WERI-Rb-1 (cell line): ENCODE results near the gene KDM6A.
"Not testable (repeated sequence)": the region's sequence is repeated elsewhere in the genome, so short reads cannot be mapped to it uniquely, and the experiment has no call there.

ENCODE experiments used
- DNase-seq: peaks from one replicate; pipeline ENCODE4 v3.0.0-alpha.2; 2020
- H3K27ac ChIP-seq: fragments of 250-450 bp; sonication (Bioruptor Pico); 2 replicates; pipeline ENCODE4 v1.5.1; 2020; ENCODE audit warnings: mild to moderate bottlenecking, moderate library complexity
- H3K27me3 ChIP-seq: fragments of 250-450 bp; sonication (Bioruptor Pico); 2 replicates; pipeline ENCODE4 v1.5.1; 2021; ENCODE audit warnings: mild to moderate bottlenecking, low read depth, moderate library complexity; ENCODE audit not compliant: insufficient read depth, severe bottlenecking
- H3K36me3 ChIP-seq: fragments of 250-450 bp; sonication (Bioruptor Pico); 2 replicates; pipeline ENCODE4 v1.5.1; 2020; ENCODE audit warnings: mild to moderate bottlenecking, moderate library complexity
- H3K4me3 ChIP-seq: 2 replicates; pipeline ENCODE4 v1.5.1; 2011; ENCODE audit warnings: low read depth, mild to moderate bottlenecking, control low read depth, low read length
- H3K9me3 ChIP-seq: fragments of 250-450 bp; sonication (Bioruptor Pico); 2 replicates; pipeline ENCODE4 v1.5.1; 2021; ENCODE audit warnings: mild to moderate bottlenecking, moderate library complexity; ENCODE audit not compliant: severe bottlenecking
- TF ChIP-seq, protein P1 (sequence below): IDR thresholded peaks from 2 replicates; pipeline ENCODE4 v1.5.1; 2011; ENCODE audit warnings: low read depth, mild to moderate bottlenecking, control low read depth, inconsistent platforms, low read length

KDM6A gene

DNA sequence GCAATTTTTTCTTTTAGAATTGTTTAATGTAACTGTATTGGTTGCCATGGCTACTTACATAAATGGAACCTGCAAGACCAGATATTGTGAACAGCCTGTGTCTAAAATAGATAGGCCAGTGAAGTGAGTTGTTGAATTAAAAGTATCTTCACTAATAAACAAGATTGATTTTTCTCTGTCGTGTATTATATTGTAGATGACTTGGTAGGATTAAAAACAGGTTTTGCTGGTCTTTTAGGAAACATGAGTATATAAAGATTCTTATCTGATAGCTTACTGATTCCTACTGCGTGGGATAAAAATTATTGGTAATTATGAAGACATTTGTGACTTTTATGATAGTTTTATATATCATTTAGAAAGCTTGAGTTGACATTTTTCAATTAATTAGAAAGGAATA is 162.1 kb downstream of the KDM6A start:
- no peaks in the 10 kb centered on the region for H3K36me3 ChIP-seq
- no peaks in the 10 kb centered on the region for H3K9me3 ChIP-seq
- H3K27ac ChIP-seq, result no peak overlapping the region
- DNase-seq, result no peak
- H3K4me3 ChIP-seq, result no peak overlapping the region
- H3K27me3 ChIP-seq, result no peaks in the 10 kb centered on the region
- TF ChIP-seq, protein P1, sequence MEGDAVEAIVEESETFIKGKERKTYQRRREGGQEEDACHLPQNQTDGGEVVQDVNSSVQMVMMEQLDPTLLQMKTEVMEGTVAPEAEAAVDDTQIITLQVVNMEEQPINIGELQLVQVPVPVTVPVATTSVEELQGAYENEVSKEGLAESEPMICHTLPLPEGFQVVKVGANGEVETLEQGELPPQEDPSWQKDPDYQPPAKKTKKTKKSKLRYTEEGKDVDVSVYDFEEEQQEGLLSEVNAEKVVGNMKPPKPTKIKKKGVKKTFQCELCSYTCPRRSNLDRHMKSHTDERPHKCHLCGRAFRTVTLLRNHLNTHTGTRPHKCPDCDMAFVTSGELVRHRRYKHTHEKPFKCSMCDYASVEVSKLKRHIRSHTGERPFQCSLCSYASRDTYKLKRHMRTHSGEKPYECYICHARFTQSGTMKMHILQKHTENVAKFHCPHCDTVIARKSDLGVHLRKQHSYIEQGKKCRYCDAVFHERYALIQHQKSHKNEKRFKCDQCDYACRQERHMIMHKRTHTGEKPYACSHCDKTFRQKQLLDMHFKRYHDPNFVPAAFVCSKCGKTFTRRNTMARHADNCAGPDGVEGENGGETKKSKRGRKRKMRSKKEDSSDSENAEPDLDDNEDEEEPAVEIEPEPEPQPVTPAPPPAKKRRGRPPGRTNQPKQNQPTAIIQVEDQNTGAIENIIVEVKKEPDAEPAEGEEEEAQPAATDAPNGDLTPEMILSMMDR, result no peak

DNA sequence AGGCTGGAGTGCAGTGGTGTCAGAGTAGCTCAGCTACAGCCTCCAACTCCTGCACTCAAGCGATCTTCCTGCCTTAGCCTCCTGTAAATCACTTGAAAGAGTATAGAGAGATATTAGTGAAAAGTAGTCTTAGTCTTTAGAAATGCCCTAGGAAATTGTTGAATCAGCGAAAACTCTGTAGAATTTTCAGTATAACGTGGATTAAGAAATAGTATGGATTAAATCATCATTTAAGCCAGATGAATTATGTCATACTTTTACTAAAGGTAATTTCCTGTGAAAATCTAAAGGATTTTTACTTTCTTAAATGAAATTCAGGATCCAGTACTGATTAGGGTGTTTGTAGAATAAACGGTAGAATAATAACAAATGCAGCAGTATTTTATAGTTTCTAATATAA is 163.2 kb downstream of the KDM6A start:
- no peak overlapping the region for H3K27ac ChIP-seq
- TF ChIP-seq, protein P1, result no peak

DNA sequence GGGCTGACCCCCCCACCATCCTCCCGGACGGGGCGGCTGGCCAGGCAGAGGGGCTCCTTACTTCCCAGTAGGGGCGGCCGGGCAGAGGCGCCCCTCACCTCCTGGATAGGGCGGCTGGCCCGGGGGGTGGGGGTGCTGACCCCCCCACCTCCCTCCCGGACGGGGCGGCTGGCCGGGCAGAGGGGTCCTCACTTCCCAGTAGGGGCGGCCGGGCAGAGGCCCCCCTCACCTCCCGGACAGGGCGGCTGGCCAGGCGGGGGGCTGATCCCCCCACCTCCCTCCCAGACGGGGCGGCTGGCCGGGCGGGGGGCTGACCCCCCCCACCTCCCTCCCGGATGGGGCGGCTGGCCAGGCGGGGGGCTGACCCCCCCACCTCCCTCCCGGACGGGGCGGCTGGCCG is 167.1 kb downstream of the KDM6A start:
- not testable (repeated sequence) for H3K9me3 ChIP-seq, H3K4me3 ChIP-seq, DNase-seq, H3K36me3 ChIP-seq, H3K27me3 ChIP-seq, H3K27ac ChIP-seq

More for the DNA sequence above, 163.2 kb downstream of the KDM6A start:
- Histone ChIP-seq H3K4me3 (no peak overlapping the region), H3K9me3 (no peaks in the 10 kb centered on the region), H3K27me3 (no peaks in the 10 kb centered on the region), H3K36me3 (no peaks in the 10 kb centered on the region)
- no peak for DNase-seq

DNA sequence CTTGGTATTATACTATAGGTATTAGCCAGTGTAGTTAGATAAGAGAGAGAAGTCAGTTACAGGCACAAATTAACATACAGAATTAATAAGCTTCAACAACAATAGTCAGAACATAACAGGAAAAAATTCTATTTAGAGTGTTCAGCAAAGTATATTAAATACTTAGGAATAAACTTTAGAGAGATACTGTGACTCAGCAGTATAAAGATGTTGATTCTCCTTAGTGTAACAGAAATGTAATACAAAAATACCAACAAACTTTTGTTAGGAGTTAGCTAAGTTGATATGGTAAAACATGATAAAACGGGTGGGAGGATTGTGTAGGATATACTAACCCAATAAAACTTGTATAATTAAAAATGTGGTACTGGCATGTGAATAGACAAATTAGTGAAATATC is 173.4 kb downstream of the KDM6A start:
- TF ChIP-seq, protein P1, result no peak
- H3K27me3 ChIP-seq, result no peaks in the 10 kb centered on the region
- no peak overlapping the region for H3K4me3 ChIP-seq
- H3K27ac ChIP-seq, result no peak overlapping the region
- no peaks in the 10 kb centered on the region for H3K9me3 ChIP-seq
- no peaks in the 10 kb centered on the region for H3K36me3 ChIP-seq
- DNase-seq, result no peak

DNA sequence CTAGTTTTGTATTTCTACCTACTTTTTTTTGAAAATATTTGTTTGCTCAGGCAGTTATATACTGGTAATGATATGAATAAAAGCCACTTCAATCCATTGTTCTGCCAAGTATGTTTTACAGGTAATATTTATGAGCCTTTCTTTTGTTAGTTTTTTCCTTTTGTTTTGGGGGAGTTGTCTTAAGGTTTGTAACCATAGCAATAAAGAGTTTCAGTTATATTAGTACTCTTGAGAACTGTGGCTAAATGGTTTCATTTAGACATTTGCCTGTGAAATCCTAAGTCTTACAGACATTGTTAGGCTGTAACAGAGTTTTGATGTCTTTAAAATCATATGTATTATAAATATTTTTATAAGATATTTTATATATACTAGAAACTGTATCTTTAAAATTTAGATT is 177.6 kb downstream of the KDM6A start:
- TF ChIP-seq, protein P1, result no peak
- no peaks in the 10 kb centered on the region for H3K27me3 ChIP-seq

DNA sequence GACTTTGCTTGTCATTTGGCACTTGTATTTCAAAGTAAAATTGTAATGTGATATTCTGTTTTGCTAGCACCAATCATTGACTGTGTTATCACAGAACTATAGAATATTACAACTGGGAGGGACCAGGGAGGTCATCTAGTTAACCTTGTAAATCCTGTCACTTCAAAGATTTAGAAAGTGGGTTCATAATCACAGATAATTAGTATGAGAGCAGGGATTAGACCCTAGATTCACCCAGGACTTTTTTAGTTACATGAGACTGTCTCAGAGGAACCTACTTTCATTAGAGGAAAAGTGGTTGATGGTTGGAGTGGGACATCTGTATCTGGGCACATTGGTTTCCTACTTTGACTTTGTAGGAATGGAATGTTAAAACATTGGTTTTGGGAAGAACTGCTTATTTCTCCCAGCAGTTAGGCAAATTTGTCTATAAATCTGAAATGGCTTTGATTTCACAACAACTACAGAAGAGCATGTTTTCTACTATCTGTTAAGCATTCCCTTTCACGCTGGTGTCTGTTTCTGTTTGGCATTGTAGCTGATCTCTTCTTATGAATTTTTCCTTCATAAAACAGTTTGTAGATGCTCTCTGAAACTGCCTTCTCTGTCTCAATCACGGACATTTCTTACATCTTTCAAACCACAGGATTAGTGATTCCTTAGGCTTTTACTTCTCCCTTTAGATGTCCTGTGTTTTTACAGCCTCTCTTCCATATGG is 183.6 kb downstream of the KDM6A start:
- H3K27ac ChIP-seq, result no peak overlapping the region
- TF ChIP-seq, protein P1, result no peak
- no peaks in the 10 kb centered on the region for H3K9me3 ChIP-seq
- peaks cover 28% of the 10 kb centered on the region for H3K36me3 ChIP-seq
- H3K27me3 ChIP-seq, result no peaks in the 10 kb centered on the region
- DNase-seq, result no peak
- no peak overlapping the region for H3K4me3 ChIP-seq

More for the DNA sequence above, 177.6 kb downstream of the KDM6A start:
- peaks cover 9% of the 10 kb centered on the region for H3K36me3 ChIP-seq
- H3K27ac ChIP-seq, result no peak overlapping the region
- no peaks in the 10 kb centered on the region for H3K9me3 ChIP-seq
- DNase-seq, result no peak
- H3K4me3 ChIP-seq, result no peak overlapping the region

DNA sequence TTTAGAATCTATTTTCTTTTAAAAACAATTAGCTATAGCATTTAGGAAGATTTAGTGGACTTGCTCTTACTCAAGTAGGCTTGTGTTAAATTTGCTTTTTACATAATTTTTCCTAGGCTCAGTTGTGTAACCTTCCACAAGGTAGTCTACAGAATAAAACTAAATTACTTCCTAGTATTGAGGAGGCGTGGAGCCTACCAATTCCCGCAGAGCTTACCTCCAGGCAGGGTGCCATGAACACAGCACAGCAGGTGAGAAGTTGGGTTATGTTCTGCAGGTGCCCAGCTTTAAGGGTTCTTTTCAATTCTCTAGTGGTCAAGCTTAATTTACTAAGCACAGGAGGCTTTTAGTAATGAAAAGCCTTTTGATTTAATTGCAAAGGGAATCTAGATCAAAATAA is 186.9 kb downstream of the KDM6A start:
- H3K36me3 ChIP-seq, result peaks cover 52% of the 10 kb centered on the region
- not testable (repeated sequence) for DNase-seq, H3K4me3 ChIP-seq, H3K27me3 ChIP-seq, H3K9me3 ChIP-seq, H3K27ac ChIP-seq
